DND-41 (cell line): Measurements from ENCODE around the gene MAMSTR.
"Not testable (repeated sequence)": the region's sequence is repeated elsewhere in the genome, so short reads cannot be mapped to it uniquely, and the experiment has no call there.

Experiments used
- ATAC-seq: fragments of 200-7000 bp; cut with Tn5 transposase; 3 replicates; pipeline ENCODE4 v1.9.1; 2021; ENCODE audit warnings: low read depth; ENCODE audit not compliant: insufficient read depth
- DNase-seq: peaks from one replicate; pipeline ENCODE4 v3.0.0-alpha.2; 2020
- H2AFZ ChIP-seq: 2 replicates; pipeline ENCODE4 v1.6.0; 2012; ENCODE audit warnings: low read depth, low read length
- H3K27ac ChIP-seq: 2 replicates; pipeline ENCODE4 v1.5.1; 2012; ENCODE audit warnings: low read length, inconsistent platforms
- H3K27me3 ChIP-seq: fragments of 200-600 bp; sonication (generic); 2 replicates; pipeline ENCODE4 v1.6.0; 2012; ENCODE audit warnings: low read length, mild to moderate bottlenecking, inconsistent platforms; ENCODE audit not compliant: insufficient read depth, poor library complexity
- H3K36me3 ChIP-seq: 2 replicates; pipeline ENCODE4 v1.5.1; 2012; ENCODE audit warnings: low read length, inconsistent platforms; ENCODE audit not compliant: insufficient read depth
- H3K4me1 ChIP-seq: 2 replicates; pipeline ENCODE4 v1.5.1; 2012; ENCODE audit warnings: mild to moderate bottlenecking, low read length; ENCODE audit not compliant: insufficient read depth
- H3K4me2 ChIP-seq: 2 replicates; pipeline ENCODE4 v1.6.0; 2012; ENCODE audit warnings: mild to moderate bottlenecking, moderate library complexity, low read length, inconsistent platforms; ENCODE audit not compliant: insufficient read depth
- H3K4me3 ChIP-seq, 2 experiments: fragments of 200-600 bp in 1 of 2; shearing (Covaris generic) in 1 of 2; 2 replicates each; pipeline ENCODE4 v1.5.1; 2012 to 2016; ENCODE audit warnings: inconsistent platforms in 2 of 2, low read length in 2 of 2, mild to moderate bottlenecking in 2 of 2, low read depth in 1 of 2, moderate library complexity in 1 of 2
- H3K79me2 ChIP-seq: 2 replicates; pipeline ENCODE4 v1.6.0; 2012; ENCODE audit warnings: low read length, inconsistent platforms; ENCODE audit not compliant: insufficient read depth
- H3K9ac ChIP-seq: 2 replicates; pipeline ENCODE4 v1.6.0; 2012; ENCODE audit warnings: low read depth, mild to moderate bottlenecking, inconsistent platforms, low read length, moderate library complexity
- H3K9me3 ChIP-seq: 2 replicates; pipeline ENCODE4 v1.5.1; 2012; ENCODE audit warnings: low read length, moderate library complexity, mild to moderate bottlenecking, inconsistent platforms; ENCODE audit not compliant: insufficient read depth, severe bottlenecking
- H4K20me1 ChIP-seq: 2 replicates; pipeline ENCODE4 v1.6.0; 2012; ENCODE audit warnings: low read length; ENCODE audit not compliant: insufficient read depth
- CTCF ChIP-seq: IDR thresholded peaks from 2 replicates; pipeline ENCODE4 v1.5.1; 2012; ENCODE audit warnings: borderline replicate concordance, low read length, moderate library complexity, mild to moderate bottlenecking; ENCODE audit not compliant: poor library complexity, severe bottlenecking; ENCODE audit errors: extremely low read depth
- EZH2 ChIP-seq: IDR thresholded peaks from 3 replicates; pipeline ENCODE4 v1.6.1; 2012; ENCODE audit warnings: borderline replicate concordance, low read depth, mild to moderate bottlenecking, moderate library complexity, low read length, inconsistent platforms; ENCODE audit not compliant: severe bottlenecking

MAMSTR gene

GRCh38 chr19:48698046-48698445 lies 21.5 kb downstream of the MAMSTR start:
- TF ChIP-seq EZH2 = no peak
- no peak for TF ChIP-seq CTCF
- H3K27me3 ChIP-seq = no peaks in the 10 kb centered on the region
- no peak overlapping the region for H3K4me3 ChIP-seq
- DNase-seq = no peak
- no peaks in the 10 kb centered on the region for H3K9me3 ChIP-seq
- no peak overlapping the region for H3K27ac ChIP-seq
- no peak overlapping the region for H2AFZ ChIP-seq
- no peaks in the 10 kb centered on the region for H3K79me2 ChIP-seq
- no peaks in the 10 kb centered on the region for H4K20me1 ChIP-seq
- no peak overlapping the region for H3K4me2 ChIP-seq
- ATAC-seq = no peak
- H3K36me3 ChIP-seq = peaks cover 4% of the 10 kb centered on the region; the same call in 1 of the 2 replicates
- H3K9ac ChIP-seq = no peak overlapping the region
- no peaks in the 10 kb centered on the region for H3K4me1 ChIP-seq

- Histone ChIP-seq H2AFZ (no peak overlapping the region), H3K27me3 (no peaks in the 10 kb centered on the region), H4K20me1 (no peaks in the 10 kb centered on the region), H3K36me3 (no peaks in the 10 kb centered on the region), H3K27ac (no peak overlapping the region), H3K4me1 (no peaks in the 10 kb centered on the region), H3K4me3 (no peak overlapping the region), H3K4me2 (no peak overlapping the region), H3K9me3 (no peaks in the 10 kb centered on the region), H3K79me2 (no peaks in the 10 kb centered on the region), H3K9ac (no peak overlapping the region)
- DNase-seq (no peak), ATAC-seq (no peak)
- no peak for TF ChIP-seq EZH2
- TF ChIP-seq CTCF = no peak
Observed at GRCh38 chr19:48696353-48697010, 23.0 kb downstream of the MAMSTR start.

GRCh38 chr19:48695743-48696352 lies 23.7 kb downstream of the MAMSTR start, which contains the start of gene FUT2:
Gene FUT2 (plus strand): TSS chr19:48695971. CDS start chr19:48702957, 6,986 bp downstream.
- no peak within 1 kb of the TSS for H3K4me3 ChIP-seq
- H3K27me3 ChIP-seq = no peaks in the 10 kb centered on the region
- no peak within 1 kb of the TSS for H3K27ac ChIP-seq
- no peaks in the 10 kb centered on the region for H3K9me3 ChIP-seq
- H4K20me1 ChIP-seq = no peaks in the 10 kb centered on the region
- no peak within 1 kb of the TSS for H3K9ac ChIP-seq
- no peaks in the 10 kb centered on the region for H3K36me3 ChIP-seq
- no peak within 1 kb of the TSS for H3K4me2 ChIP-seq
- ATAC-seq = no peak
- TF ChIP-seq EZH2 = no peak
- no peak for DNase-seq
- no peaks in the 10 kb centered on the region for H3K79me2 ChIP-seq
- H2AFZ ChIP-seq = no peak within 1 kb of the TSS
- no peaks in the 10 kb centered on the region for H3K4me1 ChIP-seq

- ATAC-seq = not testable (repeated sequence)
Observed at GRCh38 chr19:48693629-48694028, 25.9 kb downstream of the MAMSTR start.

More at GRCh38 chr19:48693629-48694028, 25.9 kb downstream of the MAMSTR start:
- H3K9ac ChIP-seq, H3K27ac ChIP-seq, H3K27me3 ChIP-seq, H2AFZ ChIP-seq, H3K4me1 ChIP-seq, H3K4me2 ChIP-seq, DNase-seq, H3K79me2 ChIP-seq, H3K4me3 ChIP-seq, H3K9me3 ChIP-seq, H4K20me1 ChIP-seq, H3K36me3 ChIP-seq: not testable (repeated sequence)
